ENCODE data around the gene DLG1.
A peak's percentile ranks its signal among the peaks of the same experiment; 100 is the strongest.
"Not testable (repeated sequence)": the region's sequence is repeated elsewhere in the genome, so short reads cannot be mapped to it uniquely, and the experiment has no call there.

Gene DLG1

DNA sequence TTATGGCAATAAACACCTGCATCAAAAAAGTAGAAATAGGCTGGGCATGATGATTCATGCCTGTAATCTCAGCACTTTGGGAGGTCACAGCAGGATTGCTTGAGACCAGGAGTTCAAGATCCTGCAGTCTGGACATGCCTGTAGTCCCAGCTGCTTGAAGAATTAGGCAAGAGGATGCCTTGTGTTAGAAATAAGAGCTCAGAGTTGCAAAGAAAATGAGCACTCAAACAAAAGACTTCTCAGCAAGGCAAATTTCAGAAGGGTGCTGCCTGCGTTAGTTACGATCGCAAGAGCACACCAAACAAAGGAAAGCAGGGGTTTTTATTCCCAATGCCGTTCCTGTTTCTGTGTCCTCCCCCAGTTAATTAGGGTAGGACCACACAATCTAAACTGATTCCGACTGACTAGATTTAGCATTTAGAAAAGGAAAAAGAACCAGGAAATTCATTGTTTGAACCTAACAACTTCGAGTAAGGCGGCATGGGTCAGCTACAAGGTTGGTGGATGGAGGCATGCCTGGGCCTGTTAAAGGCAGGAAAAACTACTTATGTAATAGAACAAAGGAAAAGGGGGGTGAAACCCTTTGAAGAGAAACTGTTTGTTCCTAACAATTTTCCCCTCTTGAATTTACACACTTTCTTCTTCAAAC is 55.5 kb downstream of the DLG1 start:
- no peak for DNase-seq

DNA sequence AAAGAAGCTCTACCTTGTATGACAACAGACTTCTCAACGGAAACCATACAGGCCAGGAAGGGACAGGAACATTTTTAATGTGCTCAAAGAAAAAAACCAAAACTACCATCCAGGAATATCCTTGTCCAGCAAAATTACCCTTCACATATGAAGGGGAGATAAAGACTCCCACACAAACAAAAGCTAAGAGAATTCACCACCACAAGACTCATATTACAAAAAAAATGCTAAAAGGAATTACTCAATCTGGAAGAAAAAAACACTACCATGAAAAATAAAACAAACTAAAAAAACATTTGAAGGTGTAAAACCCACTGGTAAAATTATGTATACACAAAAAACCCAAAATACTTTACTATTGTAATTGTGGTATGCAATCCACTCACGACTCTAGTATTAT is 57.2 kb downstream of the DLG1 start:
- DNase-seq: no peak

GRCh38 chr3:197239857-197240256 is 58.6 kb downstream of the DLG1 start:
- no peak for DNase-seq

DNA sequence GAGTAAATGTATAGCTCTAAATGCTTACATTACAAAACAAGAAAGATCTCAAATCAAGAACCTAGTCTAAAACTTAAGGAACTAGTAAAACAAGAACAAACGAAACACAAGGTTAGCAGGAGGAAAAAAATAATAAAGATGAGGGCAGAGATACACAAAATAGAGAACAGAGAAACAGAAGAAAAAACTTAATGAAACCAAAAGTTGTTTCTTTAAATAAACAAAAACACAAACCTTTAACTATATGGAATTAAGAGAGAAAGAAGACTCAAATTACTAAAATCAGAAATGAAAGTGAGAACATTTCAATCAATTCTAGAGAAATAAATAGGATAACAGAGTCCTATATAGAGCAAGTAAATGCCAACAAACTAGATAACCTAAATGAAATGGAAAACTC is 59.6 kb downstream of the DLG1 start:
- no peak for DNase-seq

GRCh38 chr3:197237897-197238296 is 60.5 kb downstream of the DLG1 start:
- DNase-seq: no peak

GRCh38 chr3:197236362-197236761 is 62.0 kb downstream of the DLG1 start:
- DNase-seq: no peak

- DNase-seq: peak in 1 of 2 experiments; percentile 16
These were observed 63.2 kb downstream of the DLG1 start for GRCh38 chr3:197234947-197235914.

DNA sequence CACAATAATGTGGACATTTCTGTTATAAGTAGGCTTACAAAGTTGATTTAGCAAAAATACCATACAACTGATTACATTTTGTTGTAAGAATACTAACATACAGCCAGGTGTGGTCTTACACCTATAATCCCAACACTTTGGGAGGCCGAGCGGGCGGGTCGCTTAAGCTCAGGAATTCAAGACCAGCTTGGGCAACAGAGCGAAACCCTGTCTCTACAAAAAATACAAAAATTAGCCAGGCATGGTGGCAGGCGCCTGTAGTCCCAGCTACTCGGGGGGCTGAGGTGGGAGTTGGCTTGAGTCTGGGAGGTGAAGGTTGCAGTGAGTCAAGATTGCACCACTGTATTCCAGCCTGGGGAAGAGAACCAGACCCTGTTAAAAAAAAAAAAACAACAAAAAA is 67.1 kb downstream of the DLG1 start:
- no peak for DNase-seq

DNA sequence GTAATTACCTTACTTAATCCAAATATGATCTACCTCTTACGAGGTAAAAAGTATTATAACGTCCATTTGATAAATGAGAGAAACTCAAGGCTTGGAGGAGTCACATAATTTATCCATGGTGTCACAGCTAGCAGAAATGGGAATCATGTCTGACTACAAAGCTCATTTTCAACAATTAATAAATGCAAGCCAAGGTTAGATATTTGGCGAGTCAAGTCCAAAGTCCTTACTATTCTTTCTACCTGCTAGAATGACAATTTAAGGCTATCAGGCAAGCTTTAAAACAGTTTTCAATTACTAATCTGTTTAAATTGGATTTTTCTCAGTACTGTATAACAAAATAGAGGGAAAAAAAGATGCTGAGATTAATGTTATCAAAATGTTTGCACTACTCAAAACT is 68.6 kb downstream of the DLG1 start:
- no peak for DNase-seq

GRCh38 chr3:197229178-197229577 is 69.2 kb downstream of the DLG1 start:
- no peak for DNase-seq

- DNase-seq: no peak
These were observed 70.4 kb downstream of the DLG1 start for GRCh38 chr3:197227780-197228574.

GRCh38 chr3:197226179-197226578 is 72.2 kb downstream of the DLG1 start:
- DNase-seq: no peak

DNA sequence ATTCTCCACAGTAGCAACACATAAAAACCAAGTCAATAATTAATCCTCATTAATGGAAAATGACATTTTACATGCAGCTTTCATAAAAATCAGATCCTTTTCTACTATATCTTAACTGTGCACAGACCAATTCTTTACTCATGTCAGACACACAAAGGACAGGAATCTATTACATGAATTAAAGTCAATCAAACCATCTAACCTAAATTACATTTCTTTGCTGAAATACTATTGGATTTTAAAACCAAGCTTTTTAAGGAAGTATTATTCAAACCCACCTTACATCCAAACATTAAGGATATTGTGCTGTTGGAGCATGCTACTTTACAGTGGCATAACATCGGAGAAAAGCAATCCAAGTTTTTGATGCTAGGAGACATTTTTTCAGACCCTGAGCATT is 72.8 kb downstream of the DLG1 start:
- no peak for DNase-seq

DNA sequence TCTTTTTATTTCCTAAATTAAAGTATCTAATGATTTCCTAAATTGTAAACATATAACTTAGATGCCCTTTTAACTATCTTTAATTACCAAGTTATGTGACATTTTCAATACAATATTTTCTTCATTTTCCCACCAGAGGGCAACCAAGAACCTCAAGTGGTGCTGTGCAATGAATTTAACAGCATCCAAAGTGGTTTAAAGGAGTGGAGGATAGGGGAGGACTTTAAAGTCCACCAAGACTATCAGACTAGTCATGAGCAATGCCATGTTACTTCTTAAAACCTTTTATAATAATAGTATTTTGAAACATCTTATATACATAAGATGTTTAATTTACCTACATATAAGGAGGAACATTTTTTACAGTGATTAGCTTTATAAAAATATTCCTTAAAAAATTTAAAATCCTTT is 74.4 kb downstream of the DLG1 start:
- peak; percentile 64 to 69 for DNase-seq

- DNase-seq: no peak
These were observed 75.5 kb downstream of the DLG1 start for GRCh38 chr3:197222937-197223370.

DNA sequence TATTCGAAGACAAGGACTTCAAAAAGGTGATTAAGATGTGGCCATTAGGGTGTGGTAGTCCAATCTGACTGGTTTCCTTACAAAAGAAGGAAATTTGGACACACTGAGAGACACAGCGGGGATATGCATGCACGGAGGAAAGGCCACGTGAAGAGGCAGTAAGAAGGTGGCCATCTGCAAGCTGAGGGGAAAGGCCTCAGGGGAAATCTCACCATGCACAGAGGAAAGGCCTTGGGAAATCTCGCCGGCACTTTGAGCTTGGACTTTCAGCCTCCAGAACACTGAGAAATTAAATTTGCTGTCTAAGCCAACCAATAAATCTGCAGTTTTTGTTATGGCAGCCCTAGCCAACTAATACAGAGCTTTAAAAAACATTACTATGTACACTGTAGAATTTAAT is 78.8 kb downstream of the DLG1 start:
- no peak for DNase-seq

DNA sequence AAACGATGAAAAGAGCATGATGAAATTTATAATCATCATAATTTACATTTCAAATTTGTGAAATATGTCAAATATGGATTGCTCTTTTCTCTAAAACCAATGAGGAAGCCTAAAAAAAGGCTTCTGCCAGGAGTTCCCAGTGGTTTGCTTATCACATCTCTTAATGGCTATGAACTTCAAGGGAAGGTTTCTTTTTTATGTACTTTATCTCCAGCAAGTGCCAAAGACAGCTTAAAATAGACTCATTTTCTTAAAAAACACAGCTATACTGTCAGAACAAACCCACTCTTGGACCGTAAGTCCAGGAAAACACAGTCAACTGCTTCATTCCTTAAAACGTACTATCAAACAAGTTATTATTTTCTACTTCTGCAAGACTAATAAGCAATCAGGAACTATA is 80.2 kb downstream of the DLG1 start:
- no peak for DNase-seq

DNA sequence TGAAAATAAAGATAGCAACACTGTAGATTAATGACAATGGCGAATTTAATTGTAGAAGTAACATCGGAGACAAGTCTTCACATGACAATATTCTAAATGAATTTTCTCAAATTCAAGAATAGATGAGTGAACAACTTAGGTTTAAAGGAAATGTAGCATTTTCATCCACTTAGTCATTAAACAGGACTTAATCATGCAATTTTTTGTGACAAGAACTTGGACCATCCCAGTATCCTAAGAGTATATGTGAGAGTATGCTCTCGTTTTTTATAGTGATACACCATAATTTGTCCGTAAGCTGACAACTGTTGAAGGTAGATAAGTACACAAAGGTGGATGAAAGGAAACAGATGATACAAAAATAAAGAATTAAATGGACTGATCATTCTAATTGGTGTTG is 81.5 kb downstream of the DLG1 start:
- DNase-seq: no peak

DNA sequence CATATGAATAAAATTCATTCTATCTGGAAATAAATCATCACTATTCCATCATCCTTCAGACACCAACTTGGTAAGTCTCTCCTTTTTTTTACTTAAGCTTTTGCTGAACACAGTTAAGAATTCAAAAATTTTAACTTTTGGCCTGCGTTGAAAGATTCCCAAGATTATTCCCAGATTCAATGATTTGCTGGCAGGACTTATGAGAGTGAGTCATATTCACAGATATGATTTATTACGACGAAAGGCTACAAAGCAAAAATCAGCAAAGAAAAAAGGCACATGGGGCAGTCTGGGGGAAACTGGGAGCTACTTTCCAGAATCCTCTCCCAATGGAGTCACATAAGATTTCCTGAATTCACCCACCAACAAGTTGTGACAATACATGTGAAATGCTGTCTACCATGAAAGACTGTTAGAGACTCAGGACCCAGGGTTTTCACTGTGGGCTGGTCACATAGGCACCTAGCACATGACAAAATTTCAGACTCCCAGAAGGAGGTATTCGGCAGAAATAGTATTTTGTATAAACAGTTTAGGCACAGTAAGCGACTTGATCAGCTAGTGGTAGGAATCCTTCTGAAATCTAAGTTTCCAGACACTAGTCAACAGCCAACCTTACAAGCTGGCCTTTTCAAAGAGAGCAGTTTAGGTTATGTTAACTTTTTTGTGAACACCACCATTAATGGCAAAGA is 82.1 kb downstream of the DLG1 start:
- no peak for DNase-seq

- no peak for DNase-seq
These were observed 86.1 kb downstream of the DLG1 start for GRCh38 chr3:197212290-197212689.

DNA sequence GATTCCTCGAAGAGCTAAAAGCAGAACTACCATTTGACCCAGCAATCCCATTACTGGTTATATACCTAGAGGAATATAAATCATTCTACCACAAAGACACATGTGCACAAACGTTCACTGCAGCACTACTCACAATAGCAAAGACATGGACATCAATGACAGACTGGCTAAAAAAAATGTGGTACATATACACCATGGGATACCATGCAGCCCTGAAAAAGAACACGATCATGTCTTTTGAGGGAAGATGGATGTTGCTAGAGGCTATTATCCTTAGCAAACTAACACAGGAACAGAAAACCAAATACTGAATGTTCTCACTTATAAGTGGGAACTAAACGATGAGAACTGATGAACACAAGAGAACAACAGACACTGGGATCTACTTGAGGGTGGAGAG is 86.7 kb downstream of the DLG1 start:
- not testable (repeated sequence) for DNase-seq

DNA sequence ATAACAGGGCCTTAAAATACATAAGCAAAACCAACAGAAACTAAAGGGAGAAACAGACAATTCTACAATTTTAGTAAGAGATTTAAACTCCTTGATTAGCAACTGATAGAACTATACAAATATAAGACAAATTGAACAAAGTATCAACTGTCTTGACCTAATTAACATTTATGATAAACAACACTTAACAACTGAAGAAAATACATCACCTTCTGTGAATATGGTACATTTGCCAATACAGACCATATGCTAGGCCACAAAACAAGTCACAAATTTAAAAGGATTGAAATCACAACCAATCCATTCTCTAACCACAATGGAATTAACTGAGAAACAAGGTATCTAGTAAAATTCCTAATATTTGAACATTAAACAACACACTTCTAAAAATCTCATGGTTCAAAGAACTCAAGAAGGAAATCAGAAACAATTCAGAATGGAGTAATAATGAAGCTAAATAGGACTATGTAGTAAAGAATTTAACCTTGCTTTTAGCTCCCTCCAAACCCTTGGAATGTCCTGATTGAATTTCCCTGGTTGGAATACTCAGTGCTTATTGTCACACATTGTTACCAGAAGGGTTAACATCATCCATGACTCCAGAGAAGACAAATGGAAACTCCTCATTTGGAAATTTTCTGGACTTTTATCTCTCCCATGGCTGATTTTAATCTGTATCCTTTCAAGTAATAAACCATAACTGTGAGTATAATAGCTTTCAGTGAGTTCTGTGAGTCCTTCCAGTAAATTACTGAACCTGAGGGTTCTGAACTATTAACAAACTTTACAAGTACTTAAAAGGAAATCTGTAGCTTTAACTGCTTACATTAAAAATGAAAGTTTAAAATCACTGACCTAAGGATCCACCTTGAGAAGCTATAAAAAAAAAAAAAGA is 88.8 kb downstream of the DLG1 start:
- DNase-seq: no peak

Measured in NCI-H2081 (cell line).